SJSA1 (cell line): ENCODE results near the gene ABCC2. TPM values are rescaled to one million over a fixed set of nuclear protein-coding genes. Genes with fewer than 3 reads are reported as not detected.

ENCODE experiments used
- DNase-seq, 2 experiments: peaks; one replicate each; pipeline ENCODE4 v3.0.0-alpha.2; 2015 to 2020; ENCODE audit warnings: low spot score in 2 of 2, low read depth in 1 of 2
- H3K27ac ChIP-seq: fragments of 250-450 bp; sonication (Bioruptor Pico); 2 replicates; pipeline ENCODE4 v1.5.1; 2020; ENCODE audit warnings: mild to moderate bottlenecking, moderate library complexity
- H3K27me3 ChIP-seq: fragments of 250-450 bp; sonication (Bioruptor Pico); replicated peaks from 2 replicates; pipeline ENCODE4 v1.5.1; 2020; ENCODE audit warnings: mild to moderate bottlenecking, moderate library complexity
- H3K36me3 ChIP-seq: fragments of 250-450 bp; sonication (Bioruptor Pico); 2 replicates; pipeline ENCODE4 v1.5.1; 2020; ENCODE audit warnings: mild to moderate bottlenecking
- H3K4me1 ChIP-seq: fragments of 250-450 bp; sonication (Bioruptor Pico); replicated peaks from 2 replicates; pipeline ENCODE4 v1.6.1; 2021; ENCODE audit warnings: mild to moderate bottlenecking
- H3K4me3 ChIP-seq: fragments of 250-450 bp; sonication (Bioruptor Pico); 2 replicates; pipeline ENCODE4 v1.5.1; 2020; ENCODE audit warnings: mild to moderate bottlenecking
- H3K9me3 ChIP-seq: fragments of 250-450 bp; sonication (Bioruptor Pico); replicated peaks from 2 replicates; pipeline ENCODE4 v1.5.1; 2020; ENCODE audit warnings: mild to moderate bottlenecking
- total RNA-seq: library from RNA; depleted of rRNA; stranded (reverse); fragments of >200 nt; shearing (Covaris generic); gene quantifications from 2 replicates; pipeline ENCODE4 v1.2.3, GENCODE V29; 2014

Gene ABCC2
- total RNA-seq, 1 experiment from 2014 or later = 0.47 TPM

DNA sequence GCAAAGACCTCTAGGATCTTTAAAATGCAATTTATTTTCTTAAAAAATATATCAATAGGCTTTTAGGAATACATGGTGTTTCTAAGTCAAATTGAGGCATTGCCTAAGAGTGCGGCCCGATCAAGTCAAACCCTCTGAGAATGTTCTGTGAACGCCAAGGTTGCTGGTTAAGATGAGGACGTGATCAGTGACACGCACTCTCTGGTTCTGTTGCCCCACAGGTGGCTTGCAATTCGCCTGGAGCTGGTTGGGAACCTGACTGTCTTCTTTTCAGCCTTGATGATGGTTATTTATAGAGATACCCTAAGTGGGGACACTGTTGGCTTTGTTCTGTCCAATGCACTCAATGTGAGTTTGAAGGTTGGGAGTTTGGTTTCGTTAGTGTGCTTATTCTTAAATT lies 59.3 kb downstream of the ABCC2 start:
- H3K36me3 ChIP-seq = no peaks in the 10 kb centered on the region
- no peaks in the 10 kb centered on the region for H3K27me3 ChIP-seq
- no peaks in the 10 kb centered on the region for H3K9me3 ChIP-seq
- no peak for DNase-seq
- H3K4me1 ChIP-seq = no peaks in the 10 kb centered on the region
- no peak overlapping the region for H3K4me3 ChIP-seq
- H3K27ac ChIP-seq = no peak overlapping the region

GRCh38 chr10:99843310-99843709 lies 60.9 kb downstream of the ABCC2 start:
- Histone ChIP-seq H3K36me3 (no peaks in the 10 kb centered on the region), H3K27me3 (no peaks in the 10 kb centered on the region), H3K9me3 (no peaks in the 10 kb centered on the region), H3K27ac (no peak overlapping the region), H3K4me1 (no peaks in the 10 kb centered on the region), H3K4me3 (no peak overlapping the region)
- no peak for DNase-seq

- H3K27me3 ChIP-seq = no peaks in the 10 kb centered on the region
- no peak for DNase-seq
- H3K27ac ChIP-seq = no peak overlapping the region
- no peaks in the 10 kb centered on the region for H3K36me3 ChIP-seq
- no peaks in the 10 kb centered on the region for H3K9me3 ChIP-seq
- no peak overlapping the region for H3K4me3 ChIP-seq
- H3K4me1 ChIP-seq = no peaks in the 10 kb centered on the region
Observed at GRCh38 chr10:99844433-99844955, 62.1 kb downstream of the ABCC2 start.

DNA sequence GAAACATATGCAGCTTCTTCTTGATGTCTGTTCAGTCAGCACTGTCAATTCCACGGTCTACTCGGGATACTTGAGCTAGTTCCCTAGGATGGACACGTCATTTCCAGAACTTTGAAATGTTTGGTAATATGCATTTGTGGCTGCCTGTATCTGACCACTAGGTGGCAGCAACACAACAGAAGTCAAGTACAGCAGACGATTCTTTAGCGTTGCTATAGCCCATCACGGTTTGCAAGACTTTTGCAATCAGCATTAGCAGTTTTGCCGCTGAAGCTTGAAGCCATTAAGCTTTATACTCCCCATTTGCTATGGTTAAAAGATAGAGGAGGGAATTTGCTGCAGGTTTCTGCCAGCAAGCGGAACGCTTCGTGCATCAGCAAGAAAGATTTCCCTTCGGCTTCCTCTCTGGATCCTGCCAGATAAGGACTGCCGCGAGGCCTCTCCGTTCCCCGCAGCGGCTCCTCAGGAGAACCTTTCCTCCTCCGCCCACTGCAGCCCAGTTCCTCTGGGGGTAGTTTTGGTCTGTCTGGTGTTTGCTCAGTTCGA lies 63.5 kb downstream of the ABCC2 start:
- no peaks in the 10 kb centered on the region for H3K27me3 ChIP-seq
- no peaks in the 10 kb centered on the region for H3K4me1 ChIP-seq
- no peaks in the 10 kb centered on the region for H3K36me3 ChIP-seq
- H3K4me3 ChIP-seq = no peak overlapping the region
- no peak overlapping the region for H3K27ac ChIP-seq
- peak; percentile 68 to 78 for DNase-seq
- H3K9me3 ChIP-seq = no peaks in the 10 kb centered on the region

DNA sequence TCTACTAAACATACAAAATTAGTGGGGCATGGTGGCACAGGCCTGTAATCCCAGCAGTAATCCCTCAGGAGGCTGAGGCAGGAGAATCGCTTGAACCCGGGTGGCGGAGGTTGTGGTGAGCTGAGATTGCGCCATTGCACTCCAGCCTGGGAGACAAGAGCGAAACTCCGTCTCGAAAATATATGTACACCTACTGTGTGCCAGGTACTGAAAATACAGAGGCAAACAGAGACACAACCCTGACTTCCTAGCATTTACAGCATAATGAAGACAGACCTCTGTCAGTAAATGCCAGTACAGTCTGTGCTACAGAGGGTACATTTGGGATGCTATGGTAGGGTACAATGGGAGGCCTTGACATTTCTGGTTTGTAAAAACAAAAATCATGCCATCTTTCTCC lies 66.6 kb downstream of the ABCC2 start:
- DNase-seq = no peak
- Histone ChIP-seq H3K4me1 (peaks cover 7% of the 10 kb centered on the region), H3K36me3 (no peaks in the 10 kb centered on the region), H3K9me3 (no peaks in the 10 kb centered on the region), H3K4me3 (no peak overlapping the region), H3K27me3 (no peaks in the 10 kb centered on the region), H3K27ac (no peak overlapping the region)

DNA sequence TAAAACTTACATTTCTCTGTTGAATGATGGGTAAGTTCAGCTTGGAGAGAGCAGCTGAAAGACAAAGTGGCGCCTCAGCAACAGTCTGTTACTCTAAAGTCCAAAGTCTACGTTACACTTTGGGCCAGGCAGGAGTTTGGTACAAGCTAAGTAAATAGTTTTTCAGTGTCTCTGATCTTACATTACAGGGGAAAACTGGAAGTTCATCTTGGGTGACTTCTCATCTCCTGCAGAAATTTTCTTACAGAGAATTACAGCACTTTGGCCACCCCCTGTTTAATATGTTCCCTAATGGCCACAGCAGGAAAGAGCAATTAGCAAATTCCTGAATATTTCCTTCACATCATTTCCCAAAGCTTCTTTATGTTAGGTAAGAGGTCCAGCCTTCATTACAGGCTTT lies 67.1 kb downstream of the ABCC2 start:
- Histone ChIP-seq H3K4me1 (peaks cover 12% of the 10 kb centered on the region), H3K27ac (no peak overlapping the region), H3K36me3 (no peaks in the 10 kb centered on the region), H3K9me3 (no peaks in the 10 kb centered on the region), H3K4me3 (no peak overlapping the region), H3K27me3 (no peaks in the 10 kb centered on the region)
- DNase-seq = no peak

DNA sequence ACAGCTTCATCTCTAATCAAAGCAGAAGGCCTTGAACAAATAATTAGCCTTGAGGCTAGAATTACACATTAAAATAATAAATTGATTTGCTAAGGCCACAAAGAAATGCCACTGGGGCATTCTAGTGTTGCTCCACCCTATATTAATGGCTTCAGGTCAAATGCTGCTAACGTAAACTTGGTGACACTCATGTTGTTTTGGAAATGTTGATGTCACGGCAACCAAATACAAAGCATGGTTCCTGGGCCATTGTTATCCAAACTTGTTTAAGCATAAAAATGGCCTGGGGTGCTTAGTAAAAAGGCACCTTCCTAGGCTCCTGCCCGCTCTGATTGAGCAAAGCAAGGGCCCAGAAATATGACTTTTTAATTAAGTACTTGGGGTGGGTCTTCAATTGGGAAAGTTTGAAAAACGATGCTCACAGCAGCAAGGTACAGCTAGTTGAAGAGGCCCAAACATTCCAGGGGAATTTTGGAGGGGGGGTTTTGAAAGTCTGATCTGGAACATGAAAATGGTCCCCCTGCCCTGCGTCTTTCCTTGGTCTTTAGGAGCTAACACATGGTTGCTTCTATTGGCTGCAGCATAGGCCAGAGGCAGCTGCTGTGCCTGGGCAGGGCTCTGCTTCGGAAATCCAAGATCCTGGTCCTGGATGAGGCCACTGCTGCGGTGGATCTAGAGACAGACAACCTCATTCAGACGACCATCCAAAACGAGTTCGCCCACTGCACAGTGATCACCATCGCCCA lies 67.8 kb downstream of the ABCC2 start:
- DNase-seq = no peak
- H3K27me3 ChIP-seq = no peaks in the 10 kb centered on the region
- peaks cover 16% of the 10 kb centered on the region for H3K4me1 ChIP-seq
- no peak overlapping the region for H3K4me3 ChIP-seq
- H3K27ac ChIP-seq = no peak overlapping the region
- H3K36me3 ChIP-seq = no peaks in the 10 kb centered on the region
- no peaks in the 10 kb centered on the region for H3K9me3 ChIP-seq

GRCh38 chr10:99850767-99851340 lies 68.4 kb downstream of the ABCC2 start:
- H3K4me3 ChIP-seq = no peak overlapping the region
- no peaks in the 10 kb centered on the region for H3K9me3 ChIP-seq
- no peak overlapping the region for H3K27ac ChIP-seq
- H3K36me3 ChIP-seq = no peaks in the 10 kb centered on the region
- H3K4me1 ChIP-seq = peaks cover 20% of the 10 kb centered on the region
- no peaks in the 10 kb centered on the region for H3K27me3 ChIP-seq
- DNase-seq = no peak

- no peak for DNase-seq
- no peak overlapping the region for H3K27ac ChIP-seq
- no peaks in the 10 kb centered on the region for H3K36me3 ChIP-seq
- peaks cover 20% of the 10 kb centered on the region for H3K4me1 ChIP-seq
- no peak overlapping the region for H3K4me3 ChIP-seq
- H3K27me3 ChIP-seq = no peaks in the 10 kb centered on the region
- no peaks in the 10 kb centered on the region for H3K9me3 ChIP-seq
Observed at GRCh38 chr10:99851825-99852224, 69.4 kb downstream of the ABCC2 start.

GRCh38 chr10:99852481-99853213 lies 70.2 kb downstream of the ABCC2 start:
- Histone ChIP-seq H3K4me1 (peaks cover 20% of the 10 kb centered on the region), H3K36me3 (no peaks in the 10 kb centered on the region), H3K9me3 (no peaks in the 10 kb centered on the region), H3K27me3 (no peaks in the 10 kb centered on the region), H3K27ac (no peak overlapping the region), H3K4me3 (no peak overlapping the region)
- peak in 1 of 2 experiments; percentile 38 for DNase-seq

GRCh38 chr10:99853655-99854054 lies 71.2 kb downstream of the ABCC2 start:
- DNase-seq = no peak

GRCh38 chr10:99854860-99855259 lies 72.4 kb downstream of the ABCC2 start:
- Histone ChIP-seq H3K36me3 (no peaks in the 10 kb centered on the region), H3K27me3 (no peaks in the 10 kb centered on the region), H3K4me1 (peaks cover 20% of the 10 kb centered on the region), H3K4me3 (no peak overlapping the region), H3K9me3 (no peaks in the 10 kb centered on the region), H3K27ac (no peak overlapping the region)
- peak in 1 of 2 experiments; percentile 53 for DNase-seq

More at GRCh38 chr10:99853655-99854054, 71.2 kb downstream of the ABCC2 start:
- Histone ChIP-seq H3K9me3 (no peaks in the 10 kb centered on the region), H3K27me3 (no peaks in the 10 kb centered on the region), H3K27ac (no peak overlapping the region), H3K4me1 (peaks cover 20% of the 10 kb centered on the region), H3K36me3 (no peaks in the 10 kb centered on the region), H3K4me3 (no peak overlapping the region)

GRCh38 chr10:99855479-99856071 lies 73.1 kb downstream of the ABCC2 start:
- Histone ChIP-seq H3K4me1 (peaks cover 20% of the 10 kb centered on the region), H3K36me3 (no peaks in the 10 kb centered on the region), H3K4me3 (no peak overlapping the region), H3K9me3 (no peaks in the 10 kb centered on the region), H3K27me3 (no peaks in the 10 kb centered on the region), H3K27ac (no peak overlapping the region)
- peak in 1 of 2 experiments; percentile 12 for DNase-seq
